Measurements from ENCODE around the gene DIAPH2.

Gene DIAPH2

GRCh38 chrX:97330151-97330550, 645.5 kb downstream of the DIAPH2 start:
- DNase-seq (ENCODE audit: low read depth), result no peak
- H3K4me3 ChIP-seq (ENCODE audit: low read depth, low read length), result no peak overlapping the region
- no peak for TF ChIP-seq MYC (IDR thresholded peaks at IDR 0.05; ENCODE audit: low read depth, low read length)
- TF ChIP-seq, protein P1, sequence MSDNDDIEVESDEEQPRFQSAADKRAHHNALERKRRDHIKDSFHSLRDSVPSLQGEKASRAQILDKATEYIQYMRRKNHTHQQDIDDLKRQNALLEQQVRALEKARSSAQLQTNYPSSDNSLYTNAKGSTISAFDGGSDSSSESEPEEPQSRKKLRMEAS (IDR thresholded peaks at IDR 0.05; ENCODE audit: low read depth, low read length), result no peak
- no peak for TF ChIP-seq POLR2A (IDR thresholded peaks at IDR 0.05; ENCODE audit: extremely low read depth, insufficient read length)
- TF ChIP-seq, protein P2, sequence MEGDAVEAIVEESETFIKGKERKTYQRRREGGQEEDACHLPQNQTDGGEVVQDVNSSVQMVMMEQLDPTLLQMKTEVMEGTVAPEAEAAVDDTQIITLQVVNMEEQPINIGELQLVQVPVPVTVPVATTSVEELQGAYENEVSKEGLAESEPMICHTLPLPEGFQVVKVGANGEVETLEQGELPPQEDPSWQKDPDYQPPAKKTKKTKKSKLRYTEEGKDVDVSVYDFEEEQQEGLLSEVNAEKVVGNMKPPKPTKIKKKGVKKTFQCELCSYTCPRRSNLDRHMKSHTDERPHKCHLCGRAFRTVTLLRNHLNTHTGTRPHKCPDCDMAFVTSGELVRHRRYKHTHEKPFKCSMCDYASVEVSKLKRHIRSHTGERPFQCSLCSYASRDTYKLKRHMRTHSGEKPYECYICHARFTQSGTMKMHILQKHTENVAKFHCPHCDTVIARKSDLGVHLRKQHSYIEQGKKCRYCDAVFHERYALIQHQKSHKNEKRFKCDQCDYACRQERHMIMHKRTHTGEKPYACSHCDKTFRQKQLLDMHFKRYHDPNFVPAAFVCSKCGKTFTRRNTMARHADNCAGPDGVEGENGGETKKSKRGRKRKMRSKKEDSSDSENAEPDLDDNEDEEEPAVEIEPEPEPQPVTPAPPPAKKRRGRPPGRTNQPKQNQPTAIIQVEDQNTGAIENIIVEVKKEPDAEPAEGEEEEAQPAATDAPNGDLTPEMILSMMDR (IDR thresholded peaks at IDR 0.05; ENCODE audit: low read depth, low read length), result no peak

GRCh38 chrX:97332963-97333362, 648.3 kb downstream of the DIAPH2 start:
- DNase-seq (ENCODE audit: low read depth), result no peak
- TF ChIP-seq, protein P1 (IDR thresholded peaks at IDR 0.05; ENCODE audit: low read depth, low read length), result no peak
- TF ChIP-seq, protein P2 (IDR thresholded peaks at IDR 0.05; ENCODE audit: low read depth, low read length), result no peak
- TF ChIP-seq MYC (IDR thresholded peaks at IDR 0.05; ENCODE audit: low read depth, low read length), result no peak
- TF ChIP-seq POLR2A (IDR thresholded peaks at IDR 0.05; ENCODE audit: extremely low read depth, insufficient read length), result no peak
- H3K4me3 ChIP-seq (ENCODE audit: low read depth, low read length), result no peak overlapping the region

DNA sequence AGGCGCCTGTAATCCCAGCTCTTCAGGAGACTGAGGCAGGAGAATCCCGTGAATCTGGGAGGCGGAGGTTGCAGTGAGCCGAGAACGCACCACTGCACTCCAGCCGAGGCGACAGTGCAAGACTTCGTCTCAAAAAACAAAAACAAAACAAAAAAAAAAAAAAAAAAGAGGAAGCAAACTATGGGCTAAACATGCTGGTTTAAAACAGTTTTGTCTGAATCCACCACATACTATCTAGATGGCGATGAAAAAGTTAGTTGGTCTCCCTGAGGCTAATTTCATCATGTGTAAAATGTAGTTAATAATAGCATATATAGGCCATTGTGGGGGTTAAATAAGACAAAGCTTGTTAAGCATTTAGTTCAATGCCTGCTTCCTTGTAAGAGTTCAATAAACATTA, 650.2 kb downstream of the DIAPH2 start:
- no peak overlapping the region for H3K4me3 ChIP-seq (ENCODE audit: low read depth, low read length)
- TF ChIP-seq MYC (IDR thresholded peaks at IDR 0.05; ENCODE audit: low read depth, low read length) (no peak), POLR2A (IDR thresholded peaks at IDR 0.05; ENCODE audit: extremely low read depth, insufficient read length) (no peak)
- TF ChIP-seq, protein P2 (IDR thresholded peaks at IDR 0.05; ENCODE audit: low read depth, low read length), result no peak
- TF ChIP-seq, protein P1 (IDR thresholded peaks at IDR 0.05; ENCODE audit: low read depth, low read length), result no peak

GRCh38 chrX:97344724-97345123, 660.1 kb downstream of the DIAPH2 start:
- no peak overlapping the region for H3K4me3 ChIP-seq (ENCODE audit: low read depth, low read length)
- no peak for DNase-seq (ENCODE audit: low read depth)
- TF ChIP-seq, protein P2 (IDR thresholded peaks at IDR 0.05; ENCODE audit: low read depth, low read length), result no peak
- no peak for TF ChIP-seq POLR2A (IDR thresholded peaks at IDR 0.05; ENCODE audit: extremely low read depth, insufficient read length)
- no peak for TF ChIP-seq MYC (IDR thresholded peaks at IDR 0.05; ENCODE audit: low read depth, low read length)
- TF ChIP-seq, protein P1 (IDR thresholded peaks at IDR 0.05; ENCODE audit: low read depth, low read length), result no peak

More for the DNA sequence above, 650.2 kb downstream of the DIAPH2 start:
- DNase-seq (ENCODE audit: low read depth), result no peak

DNA sequence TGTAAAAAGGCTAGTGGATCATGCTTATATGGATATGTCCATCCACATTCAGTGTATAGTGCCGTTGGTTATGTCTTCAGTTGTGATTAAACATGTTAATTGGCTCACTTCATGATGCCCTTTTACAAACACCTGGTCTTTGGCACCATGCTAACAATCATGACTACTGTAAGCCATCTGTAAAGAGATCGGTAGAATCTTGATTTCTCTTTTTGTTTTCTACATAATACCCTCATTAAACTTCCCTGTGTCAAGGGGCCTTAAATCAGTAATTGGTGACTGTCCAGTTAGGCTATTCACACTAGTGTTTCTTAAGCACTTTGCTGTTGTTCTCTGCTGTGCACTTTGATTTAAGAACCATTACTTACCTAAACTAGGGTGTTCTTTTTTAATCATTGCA, 674.3 kb downstream of the DIAPH2 start:
- TF ChIP-seq, protein P1 (IDR thresholded peaks at IDR 0.05; ENCODE audit: low read depth, low read length), result no peak
- TF ChIP-seq, protein P2 (IDR thresholded peaks at IDR 0.05; ENCODE audit: low read depth, low read length), result no peak
- H3K4me3 ChIP-seq (ENCODE audit: low read depth, low read length), result no peak overlapping the region
- DNase-seq (ENCODE audit: low read depth), result no peak

DNA sequence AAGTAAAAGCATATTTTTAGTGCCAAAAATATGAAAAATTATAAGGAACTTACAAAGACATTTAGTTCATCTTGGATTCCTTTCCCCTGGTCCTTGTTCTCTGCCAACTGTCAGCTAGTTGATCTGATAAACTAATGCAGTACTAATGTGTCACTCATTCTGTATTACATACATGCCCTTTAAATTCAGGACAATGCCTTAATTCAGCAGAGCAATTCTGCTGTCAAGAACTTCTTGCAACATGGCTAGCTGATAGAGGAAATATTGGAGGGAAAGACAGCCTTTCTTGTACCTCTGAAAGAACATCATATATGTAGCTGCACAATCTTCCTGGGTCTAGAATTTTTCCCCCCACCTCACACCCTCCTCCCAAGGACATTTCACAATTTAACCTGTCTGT, 679.2 kb downstream of the DIAPH2 start:
- DNase-seq (ENCODE audit: low read depth), result no peak
- no peak overlapping the region for H3K4me3 ChIP-seq (ENCODE audit: low read depth, low read length)
- TF ChIP-seq POLR2A (IDR thresholded peaks at IDR 0.05; ENCODE audit: extremely low read depth, insufficient read length) (no peak), MYC (IDR thresholded peaks at IDR 0.05; ENCODE audit: low read depth, low read length) (no peak)
- TF ChIP-seq, protein P2 (IDR thresholded peaks at IDR 0.05; ENCODE audit: low read depth, low read length), result no peak
- TF ChIP-seq, protein P1 (IDR thresholded peaks at IDR 0.05; ENCODE audit: low read depth, low read length), result no peak

Data from NB4 (cell line).